Measurements from ENCODE around the gene PIGS. TPM values are rescaled to one million over a fixed set of nuclear protein-coding genes. Genes with fewer than 3 reads are reported as not detected.
A peak's percentile ranks its signal among the peaks of the same experiment; 100 is the strongest.

Gene PIGS
- 10 to 100 TPM; 73.8 to 76.4 TPM for total RNA-seq
- 42.8 TPM for polyA plus RNA-seq (2013, experiment 1 of 2)
- 49.3 TPM for polyA plus RNA-seq (2013, experiment 2 of 2)
- total RNA-seq, result 9.1 to 67.8 (median 52.0) reads per million in 172 experiments

GRCh38 chr17:28571361-28572122, at the start of gene PIGS:
PIGS (minus strand) TSS chr17:28571524; CDS start chr17:28571496, 28 bp downstream.
- H3K4me1 ChIP-seq (ENCODE audit: insufficient read depth, low read length), result peaks cover 54% of the 10 kb centered on the region
- DNase-seq, result peak; percentile 78 to 95 (median 88)
- Mint-ChIP-seq H3K4me3 (peak within 1 kb of the TSS; percentile 94), H3K9me3 (no peaks in the 10 kb centered on the region), H3K4me1 (ENCODE audit: low read depth) (peaks cover 65% of the 10 kb centered on the region), H3K36me3 (ENCODE audit: low read depth) (peaks cover 48% of the 10 kb centered on the region), H3K27ac (peak within 1 kb of the TSS; percentile 91), H3K27me3 (no peaks in the 10 kb centered on the region)
- H3K27me3 ChIP-seq (ENCODE audit: control insufficient read depth in 1 of 2, insufficient read depth in 2 of 2, low read length in 2 of 2), result no peaks in the 10 kb centered on the region
- TF ChIP-seq, protein P1, sequence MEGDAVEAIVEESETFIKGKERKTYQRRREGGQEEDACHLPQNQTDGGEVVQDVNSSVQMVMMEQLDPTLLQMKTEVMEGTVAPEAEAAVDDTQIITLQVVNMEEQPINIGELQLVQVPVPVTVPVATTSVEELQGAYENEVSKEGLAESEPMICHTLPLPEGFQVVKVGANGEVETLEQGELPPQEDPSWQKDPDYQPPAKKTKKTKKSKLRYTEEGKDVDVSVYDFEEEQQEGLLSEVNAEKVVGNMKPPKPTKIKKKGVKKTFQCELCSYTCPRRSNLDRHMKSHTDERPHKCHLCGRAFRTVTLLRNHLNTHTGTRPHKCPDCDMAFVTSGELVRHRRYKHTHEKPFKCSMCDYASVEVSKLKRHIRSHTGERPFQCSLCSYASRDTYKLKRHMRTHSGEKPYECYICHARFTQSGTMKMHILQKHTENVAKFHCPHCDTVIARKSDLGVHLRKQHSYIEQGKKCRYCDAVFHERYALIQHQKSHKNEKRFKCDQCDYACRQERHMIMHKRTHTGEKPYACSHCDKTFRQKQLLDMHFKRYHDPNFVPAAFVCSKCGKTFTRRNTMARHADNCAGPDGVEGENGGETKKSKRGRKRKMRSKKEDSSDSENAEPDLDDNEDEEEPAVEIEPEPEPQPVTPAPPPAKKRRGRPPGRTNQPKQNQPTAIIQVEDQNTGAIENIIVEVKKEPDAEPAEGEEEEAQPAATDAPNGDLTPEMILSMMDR (IDR thresholded peaks at IDR 0.05), result no peak
- peak within 1 kb of the TSS; percentile 95 for H3K4me3 ChIP-seq (ENCODE audit: low read length)
- H3K36me3 ChIP-seq (ENCODE audit: insufficient read depth, low read length), result peaks cover 3% of the 10 kb centered on the region
- ATAC-seq (ENCODE audit: poor library complexity), result peak; percentile 96
- ChIA-PET POLR2A (interaction anchor here (0.6 to 4.4 kb wide), 15 partner anchors 9 to 380 kb away, joined by 3 to 70 read pairs (median 5); partner anchors contain the start of genes BLTP2, NEK8, PHF12 and POLDIP2), CTCF (interaction anchor here (0.8 to 1.4 kb wide), 5 partner anchors 22 to 91 kb away, joined by 3 to 4 read pairs (median 3); partner anchors contain the start of gene SUPT6H)
- intact Hi-C loops (cut with DNase I, micrococcal nuclease), result loop anchor here (1.0 to 10.0 kb wide), 4 partner anchors 19 to 383 kb away; partner anchors contain the start of genes PHF12 (in 1 of the 2), SPAG5 (in 1 of the 2) and UNC119 (in 1 of the 2)
- H3K27ac ChIP-seq (ENCODE audit: low read depth in 1 of 2, low read length in 2 of 2), result peak within 1 kb of the TSS; percentile 66 to 85
- H3K9me3 ChIP-seq (ENCODE audit: control insufficient read depth in 1 of 2, insufficient read depth in 1 of 2, low read length in 2 of 2), result no peaks in the 10 kb centered on the region

DNA sequence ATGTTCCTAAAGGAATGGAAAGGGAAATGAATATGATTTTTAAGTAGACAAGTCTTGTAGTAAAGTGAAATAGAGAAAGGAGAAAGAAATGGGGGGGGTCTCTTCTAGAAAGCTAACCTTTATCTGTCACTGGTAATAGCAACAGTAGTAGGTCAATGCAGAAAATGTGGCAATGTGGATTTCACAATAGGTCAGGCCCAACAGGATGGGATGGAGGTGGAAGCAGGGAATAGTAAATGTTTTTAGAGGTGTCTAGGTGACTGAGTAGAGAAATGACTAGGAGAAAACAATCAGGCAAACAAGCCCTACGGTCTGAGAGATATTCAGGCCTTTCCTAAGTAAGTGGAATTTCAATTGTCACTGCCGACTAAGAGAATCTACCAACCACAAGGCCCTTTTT, 48.7 kb upstream of the PIGS start:
- Histone ChIP-seq H3K9me3 (ENCODE audit: control insufficient read depth in 1 of 2, insufficient read depth in 1 of 2, low read length in 2 of 2) (no peaks in the 10 kb centered on the region), H3K4me3 (ENCODE audit: low read length) (no peak overlapping the region), H3K27ac (ENCODE audit: low read depth in 1 of 2, low read length in 2 of 2) (no peak overlapping the region), H3K4me1 (ENCODE audit: insufficient read depth, low read length) (no peaks in the 10 kb centered on the region), H3K36me3 (ENCODE audit: insufficient read depth, low read length) (peaks cover 95% of the 10 kb centered on the region), H3K27me3 (ENCODE audit: control insufficient read depth in 1 of 2, insufficient read depth in 2 of 2, low read length in 2 of 2) (no peaks in the 10 kb centered on the region)
- H3K4me1 Mint-ChIP-seq (ENCODE audit: low read depth), result no peaks in the 10 kb centered on the region
- no peaks in the 10 kb centered on the region for H3K9me3 Mint-ChIP-seq
- intact Hi-C loops (cut with DNase I, micrococcal nuclease), result no loop called here
- H3K27ac Mint-ChIP-seq, result no peak overlapping the region
- CTCF ChIA-PET, result no interaction called here
- H3K4me3 Mint-ChIP-seq, result no peak overlapping the region
- no peak for ATAC-seq (ENCODE audit: poor library complexity)
- H3K36me3 Mint-ChIP-seq (ENCODE audit: low read depth), result peaks cover 96% of the 10 kb centered on the region
- TF ChIP-seq, protein P1 (IDR thresholded peaks at IDR 0.05), result no peak
- H3K27me3 Mint-ChIP-seq, result no peaks in the 10 kb centered on the region
- DNase-seq, result no peak
- POLR2A ChIA-PET, result no interaction called here

DNA sequence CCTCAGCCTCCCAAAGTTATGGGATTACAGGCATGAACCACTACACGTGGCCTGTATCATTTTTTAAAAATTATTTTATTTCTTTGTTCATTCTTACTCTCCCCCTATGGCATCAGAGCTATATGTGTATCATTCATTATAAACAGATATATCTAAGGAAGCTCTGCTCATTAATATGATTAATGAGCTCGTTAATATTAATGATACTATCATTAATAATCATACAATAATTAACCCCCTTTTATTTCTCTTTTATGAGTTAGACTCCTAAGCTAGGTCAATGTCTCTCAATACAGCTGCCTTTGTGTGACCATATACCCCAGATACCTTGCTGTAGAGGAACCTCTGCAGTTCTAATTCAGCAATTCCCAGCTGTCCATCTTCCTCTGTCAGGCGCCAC, 47.1 kb upstream of the PIGS start:
- Mint-ChIP-seq H3K36me3 (ENCODE audit: low read depth) (peaks cover 93% of the 10 kb centered on the region), H3K27ac (no peak overlapping the region), H3K4me1 (ENCODE audit: low read depth) (peaks cover 2% of the 10 kb centered on the region), H3K27me3 (no peaks in the 10 kb centered on the region), H3K9me3 (no peaks in the 10 kb centered on the region), H3K4me3 (no peak overlapping the region)
- Histone ChIP-seq H3K4me1 (ENCODE audit: insufficient read depth, low read length) (no peaks in the 10 kb centered on the region), H3K36me3 (ENCODE audit: insufficient read depth, low read length) (peaks cover 95% of the 10 kb centered on the region), H3K9me3 (ENCODE audit: control insufficient read depth in 1 of 2, insufficient read depth in 1 of 2, low read length in 2 of 2) (no peaks in the 10 kb centered on the region), H3K27me3 (ENCODE audit: control insufficient read depth in 1 of 2, insufficient read depth in 2 of 2, low read length in 2 of 2) (no peaks in the 10 kb centered on the region), H3K4me3 (ENCODE audit: low read length) (no peak overlapping the region), H3K27ac (ENCODE audit: low read depth in 1 of 2, low read length in 2 of 2) (no peak overlapping the region)
- ChIA-PET POLR2A (interaction anchor here (1.4 kb wide), 1 partner anchor 19 kb away, joined by 4 read pairs; no protein-coding TSS in a partner anchor), CTCF (no interaction called here)
- intact Hi-C loops (cut with DNase I, micrococcal nuclease), result no loop called here
- ATAC-seq (ENCODE audit: poor library complexity), result no peak
- TF ChIP-seq, protein P1 (IDR thresholded peaks at IDR 0.05), result no peak
- no peak for DNase-seq
